OCI-LY1 (cell line): Measurements from ENCODE around the gene PSPC1.

Experiments used
- H2AFZ ChIP-seq: fragments of 200-600 bp; sonication (generic), shearing (Covaris generic); 2 replicates; pipeline ENCODE4 v1.6.0; 2014; ENCODE audit warnings: antibody characterized with exemption, mild to moderate bottlenecking, low read length
- H3F3A ChIP-seq: fragments of 200-600 bp; sonication (generic), shearing (Covaris generic); 2 replicates; pipeline ENCODE4 v1.6.0; 2014; ENCODE audit warnings: mild to moderate bottlenecking, antibody characterized with exemption, low read length, moderate library complexity; ENCODE audit not compliant: insufficient read depth
- H3K27ac ChIP-seq: fragments of 200-600 bp; sonication (generic); 2 replicates; pipeline ENCODE4 v1.5.1; 2014; ENCODE audit warnings: low read length, mixed run types, mild to moderate bottlenecking, low read depth; ENCODE audit not compliant: poor library complexity, severe bottlenecking
- H3K27me3 ChIP-seq: fragments of 200-600 bp; sonication (generic); 2 replicates; pipeline ENCODE4 v1.6.0; 2014; ENCODE audit warnings: antibody characterized with exemption, mild to moderate bottlenecking, low read length, moderate library complexity; ENCODE audit not compliant: insufficient read depth
- H3K36me3 ChIP-seq: fragments of 200-600 bp; sonication (generic); 2 replicates; pipeline ENCODE4 v1.6.1; 2014; ENCODE audit warnings: mild to moderate bottlenecking, antibody characterized with exemption, low read length, moderate library complexity, mixed read lengths; ENCODE audit not compliant: insufficient read depth
- H3K4me1 ChIP-seq: fragments of 200-600 bp; sonication (generic); 2 replicates; pipeline ENCODE4 v1.5.1; 2014; ENCODE audit warnings: mild to moderate bottlenecking, low read length, moderate library complexity; ENCODE audit not compliant: insufficient read depth, severe bottlenecking
- H3K4me2 ChIP-seq: fragments of 200-600 bp; sonication (generic), shearing (Covaris generic); 2 replicates; pipeline ENCODE4 v1.6.1; 2014; ENCODE audit warnings: low read length
- H3K4me3 ChIP-seq: fragments of 200-600 bp; sonication (generic); 2 replicates; pipeline ENCODE4 v1.5.1; 2014; ENCODE audit warnings: low read length, low read depth, mild to moderate bottlenecking, mixed read lengths; ENCODE audit not compliant: poor library complexity, severe bottlenecking
- H3K79me2 ChIP-seq: fragments of 200-600 bp; shearing (Covaris generic); 2 replicates; pipeline ENCODE4 v1.6.1; 2016; ENCODE audit warnings: mixed run types, low read length, mixed read lengths; ENCODE audit not compliant: insufficient read depth
- H3K9ac ChIP-seq: fragments of 200-600 bp; sonication (generic), shearing (Covaris generic); 2 replicates; pipeline ENCODE4 v1.6.1; 2014; ENCODE audit warnings: mild to moderate bottlenecking, low read length, mixed read lengths
- H3K9me2 ChIP-seq: fragments of 200-600 bp; sonication (generic), shearing (Covaris generic); 2 replicates; pipeline ENCODE4 v1.6.1; 2014; ENCODE audit warnings: low read depth, mild to moderate bottlenecking, low read length, mixed read lengths
- H3K9me3 ChIP-seq: fragments of 200-600 bp; shearing (Covaris generic); 2 replicates; pipeline ENCODE4 v1.6.1; 2014; ENCODE audit warnings: low read length, mixed read lengths
- H4K20me1 ChIP-seq: fragments of 200-600 bp; sonication (generic), shearing (Covaris generic); 2 replicates; pipeline ENCODE4 v1.6.0; 2016; ENCODE audit warnings: mild to moderate bottlenecking, low read length; ENCODE audit not compliant: insufficient read depth
- EZH2 ChIP-seq: fragments of 200-600 bp; sonication (generic), shearing (Covaris generic); IDR thresholded peaks from 2 replicates; pipeline ENCODE4 v1.8.0; 2017; ENCODE audit warnings: borderline replicate concordance, mixed run types, mild to moderate bottlenecking, antibody characterized with exemption, low read length, moderate library complexity, mixed read lengths
- TF ChIP-seq, protein P1 (sequence below): fragments of 200-600 bp; sonication (generic), shearing (Covaris generic); IDR thresholded peaks from 2 replicates; pipeline ENCODE4 v1.5.1; 2017; ENCODE audit warnings: mild to moderate bottlenecking, antibody characterized with exemption, low read length, moderate library complexity, mixed read lengths

Gene PSPC1

DNA sequence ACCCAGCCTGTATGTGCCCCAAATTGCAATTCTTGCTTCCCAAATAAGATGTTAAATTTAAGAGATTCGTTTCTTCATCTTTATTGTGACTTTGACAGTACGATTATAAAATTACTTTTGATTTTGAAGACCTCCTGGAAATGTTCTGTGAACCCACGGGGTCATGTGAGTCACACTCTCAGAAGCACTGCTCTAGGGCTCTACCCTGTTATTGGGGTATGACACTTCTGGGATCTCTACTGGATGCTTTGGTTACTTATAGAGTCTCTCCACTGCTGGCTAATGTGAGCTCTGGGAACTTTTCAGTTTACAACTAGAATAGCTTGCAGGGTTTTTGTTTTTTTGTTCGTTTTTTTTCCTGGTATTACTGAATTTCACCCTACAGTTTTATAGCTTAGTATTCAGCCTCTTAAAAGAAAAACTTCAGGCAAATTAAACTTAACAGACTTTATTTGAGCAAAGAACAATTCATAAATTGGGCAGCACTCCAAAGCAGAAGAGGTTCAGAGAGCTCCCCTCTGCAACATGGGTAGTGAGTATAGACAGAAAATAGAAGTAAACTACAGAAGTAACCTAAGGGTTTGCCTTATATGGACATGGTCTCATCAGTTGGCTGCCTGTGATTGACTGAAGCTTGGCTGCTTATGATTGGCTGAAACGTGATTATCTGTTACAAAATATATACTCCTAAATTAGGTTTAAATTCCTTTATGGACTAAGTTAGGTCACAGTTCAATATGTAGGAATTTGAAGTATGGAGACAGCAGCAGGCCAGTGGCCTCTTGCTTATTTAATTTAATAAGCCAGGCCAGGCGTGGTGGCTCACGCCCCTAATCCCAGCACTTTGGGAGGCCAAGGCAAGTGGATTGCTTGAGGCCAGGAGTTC, 28.5 kb upstream of the PSPC1 start:
- Histone ChIP-seq H3K79me2 (no peaks in the 10 kb centered on the region), H3K27ac (no peak overlapping the region), H3K4me2 (no peak overlapping the region), H3K4me1 (no peaks in the 10 kb centered on the region), H4K20me1 (no peaks in the 10 kb centered on the region), H2AFZ (no peak overlapping the region), H3F3A (no peaks in the 10 kb centered on the region), H3K36me3 (0 out of 2 replicates have a peak, but pooled peaks cover 3% of the 10 kb centered on the region), H3K27me3 (no peaks in the 10 kb centered on the region), H3K9me3 (no peaks in the 10 kb centered on the region), H3K9me2 (no peaks in the 10 kb centered on the region), H3K4me3 (no peak overlapping the region), H3K9ac (no peak overlapping the region)
- TF ChIP-seq, protein P1, sequence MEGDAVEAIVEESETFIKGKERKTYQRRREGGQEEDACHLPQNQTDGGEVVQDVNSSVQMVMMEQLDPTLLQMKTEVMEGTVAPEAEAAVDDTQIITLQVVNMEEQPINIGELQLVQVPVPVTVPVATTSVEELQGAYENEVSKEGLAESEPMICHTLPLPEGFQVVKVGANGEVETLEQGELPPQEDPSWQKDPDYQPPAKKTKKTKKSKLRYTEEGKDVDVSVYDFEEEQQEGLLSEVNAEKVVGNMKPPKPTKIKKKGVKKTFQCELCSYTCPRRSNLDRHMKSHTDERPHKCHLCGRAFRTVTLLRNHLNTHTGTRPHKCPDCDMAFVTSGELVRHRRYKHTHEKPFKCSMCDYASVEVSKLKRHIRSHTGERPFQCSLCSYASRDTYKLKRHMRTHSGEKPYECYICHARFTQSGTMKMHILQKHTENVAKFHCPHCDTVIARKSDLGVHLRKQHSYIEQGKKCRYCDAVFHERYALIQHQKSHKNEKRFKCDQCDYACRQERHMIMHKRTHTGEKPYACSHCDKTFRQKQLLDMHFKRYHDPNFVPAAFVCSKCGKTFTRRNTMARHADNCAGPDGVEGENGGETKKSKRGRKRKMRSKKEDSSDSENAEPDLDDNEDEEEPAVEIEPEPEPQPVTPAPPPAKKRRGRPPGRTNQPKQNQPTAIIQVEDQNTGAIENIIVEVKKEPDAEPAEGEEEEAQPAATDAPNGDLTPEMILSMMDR = no peak
- TF ChIP-seq EZH2 = no peak

DNA sequence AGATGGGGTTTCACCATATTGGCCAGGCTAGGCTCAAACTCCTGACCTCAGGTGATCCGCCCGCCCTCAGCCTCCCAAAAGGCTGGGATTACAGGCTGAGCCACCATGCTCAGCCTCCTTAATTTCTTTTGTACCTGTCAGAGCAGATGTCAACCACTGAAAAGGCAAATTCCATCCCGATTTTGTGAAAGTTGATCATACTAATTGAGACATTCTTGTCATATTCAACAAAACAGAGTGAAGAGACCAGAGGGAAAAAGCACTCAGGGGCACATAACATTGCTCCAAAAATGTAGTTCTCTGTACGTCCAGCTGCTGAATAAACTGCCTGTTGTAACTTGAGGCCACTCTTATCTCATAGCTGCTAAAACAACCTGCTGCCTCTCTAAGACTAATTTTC, 27.4 kb upstream of the PSPC1 start:
- Histone ChIP-seq H3K9me2 (no peaks in the 10 kb centered on the region), H3K27ac (no peak overlapping the region), H4K20me1 (no peaks in the 10 kb centered on the region), H3K9me3 (no peaks in the 10 kb centered on the region), H3K4me2 (no peak overlapping the region), H3K79me2 (no peaks in the 10 kb centered on the region), H3K4me3 (no peak overlapping the region), H3K27me3 (no peaks in the 10 kb centered on the region), H3K9ac (no peak overlapping the region), H3F3A (no peaks in the 10 kb centered on the region), H3K36me3 (0 out of 2 replicates have a peak, but pooled peaks cover 3% of the 10 kb centered on the region), H2AFZ (no peak overlapping the region), H3K4me1 (no peaks in the 10 kb centered on the region)
- TF ChIP-seq EZH2 = no peak
- TF ChIP-seq, protein P1 = no peak

DNA sequence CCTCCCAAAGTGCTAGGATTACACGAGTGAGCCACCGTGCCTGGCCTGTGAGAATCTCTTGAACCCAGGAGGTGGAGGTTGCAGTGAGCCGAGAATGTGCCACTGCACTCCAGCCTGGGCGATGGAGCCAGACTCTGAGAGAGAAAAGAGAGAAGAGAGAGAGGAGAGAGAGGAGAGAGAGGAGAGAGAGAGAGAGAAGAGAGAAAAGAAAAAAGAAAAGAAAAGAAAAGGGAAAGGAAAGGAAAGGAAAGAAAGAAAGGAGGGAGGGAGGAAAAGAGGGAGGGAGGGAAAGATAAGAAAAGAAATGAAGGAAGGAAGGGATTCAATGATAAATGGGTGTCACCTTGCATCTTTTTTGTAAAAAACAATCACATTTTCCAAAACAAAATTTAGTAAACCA, 23.0 kb upstream of the PSPC1 start:
- no peak overlapping the region for H3K9ac ChIP-seq
- no peaks in the 10 kb centered on the region for H3F3A ChIP-seq
- no peaks in the 10 kb centered on the region for H3K9me2 ChIP-seq
- TF ChIP-seq, protein P1 = no peak
- TF ChIP-seq EZH2 = no peak
- no peaks in the 10 kb centered on the region for H3K4me1 ChIP-seq
- no peaks in the 10 kb centered on the region for H3K79me2 ChIP-seq
- H3K27me3 ChIP-seq = no peaks in the 10 kb centered on the region
- H3K4me3 ChIP-seq = no peak overlapping the region
- H3K27ac ChIP-seq = no peak overlapping the region
- H4K20me1 ChIP-seq = no peaks in the 10 kb centered on the region
- no peaks in the 10 kb centered on the region for H3K36me3 ChIP-seq
- no peak overlapping the region for H2AFZ ChIP-seq
- no peak overlapping the region for H3K4me2 ChIP-seq
- H3K9me3 ChIP-seq = no peaks in the 10 kb centered on the region
